ENCODE data around the gene IDH3B.
"Not testable (repeated sequence)": the region's sequence is repeated elsewhere in the genome, so short reads cannot be mapped to it uniquely, and the experiment has no call there.

IDH3B gene

GRCh38 chr20:2663887-2664719, at the start of gene IDH3B:
TSS of gene IDH3B (minus strand) at chr20:2664216. CDS start at chr20:2664188, 28 bp downstream.
- peak; percentile 79 for DNase-seq

GRCh38 chr20:2713285-2713684, 49.3 kb upstream of the IDH3B start:
- peak; percentile 8 for DNase-seq

- DNase-seq = no peak
Measured at GRCh38 chr20:2709205-2709981, 45.4 kb upstream of the IDH3B start.

GRCh38 chr20:2708665-2709064, 44.6 kb upstream of the IDH3B start:
- no peak for DNase-seq

- no peak for DNase-seq
Measured at GRCh38 chr20:2708073-2708415, 44.0 kb upstream of the IDH3B start.

GRCh38 chr20:2707353-2708072, 43.5 kb upstream of the IDH3B start:
- DNase-seq = no peak

GRCh38 chr20:2706688-2707352, 42.8 kb upstream of the IDH3B start:
- DNase-seq = no peak

GRCh38 chr20:2705931-2706645, 42.1 kb upstream of the IDH3B start:
- DNase-seq = no peak

- no peak for DNase-seq
Measured at GRCh38 chr20:2703716-2704475, 39.9 kb upstream of the IDH3B start.

GRCh38 chr20:2701671-2702081, 37.7 kb upstream of the IDH3B start:
- DNase-seq = no peak

- DNase-seq = no peak
Measured at GRCh38 chr20:2700913-2701620, 37.1 kb upstream of the IDH3B start.

GRCh38 chr20:2699775-2700413, 35.9 kb upstream of the IDH3B start:
- no peak for DNase-seq

GRCh38 chr20:2698912-2699311, 34.9 kb upstream of the IDH3B start:
- DNase-seq = no peak

- no peak for DNase-seq
Measured at GRCh38 chr20:2698186-2698817, 34.3 kb upstream of the IDH3B start.

- DNase-seq = no peak
Measured at GRCh38 chr20:2697768-2698167, 33.8 kb upstream of the IDH3B start.

- DNase-seq = no peak
Measured at GRCh38 chr20:2696646-2697045, 32.6 kb upstream of the IDH3B start.

GRCh38 chr20:2695984-2696525, 32.0 kb upstream of the IDH3B start:
- DNase-seq = not testable (repeated sequence)

GRCh38 chr20:2695206-2695983, 31.4 kb upstream of the IDH3B start:
- DNase-seq = no peak

- no peak for DNase-seq
Measured at GRCh38 chr20:2694519-2694918, 30.5 kb upstream of the IDH3B start.

All from DMS 273 treated with DMSO at 0.1 percent for 48 hours (cell line).